NCI-H128 (cell line): ENCODE measurements around the gene DPY19L3.
A peak's percentile ranks its signal among the peaks of the same experiment; 100 is the strongest.
"Not testable (repeated sequence)": the region's sequence is repeated elsewhere in the genome, so short reads cannot be mapped to it uniquely, and the experiment has no call there.

Source experiments
- DNase-seq: peaks from one replicate; lab custom pipeline; 2025; ENCODE audit not compliant: unreplicated experiment; lab: John Stamatoyannopoulos, UW

The DPY19L3 gene

GRCh38 chr19:32405431-32406160, at the start of gene DPY19L3:
TSS of gene DPY19L3 (plus strand) at chr19:32405770. CDS start at chr19:32408254, 2,484 bp downstream.
- peak; percentile 89 for DNase-seq

- DNase-seq: no peak
Observed at GRCh38 chr19:32357720-32358119, 47.9 kb upstream of the DPY19L3 start.

GRCh38 chr19:32358321-32358720, 47.2 kb upstream of the DPY19L3 start:
- no peak for DNase-seq

GRCh38 chr19:32359581-32359980, 46.0 kb upstream of the DPY19L3 start:
- no peak for DNase-seq

GRCh38 chr19:32361574-32362317, 43.8 kb upstream of the DPY19L3 start:
- DNase-seq: no peak

GRCh38 chr19:32362318-32362691, 43.3 kb upstream of the DPY19L3 start:
- DNase-seq: no peak

- DNase-seq: no peak
Observed at GRCh38 chr19:32363175-32363574, 42.4 kb upstream of the DPY19L3 start.

GRCh38 chr19:32363632-32364031, 41.9 kb upstream of the DPY19L3 start:
- no peak for DNase-seq

- no peak for DNase-seq
Observed at GRCh38 chr19:32364040-32364439, 41.5 kb upstream of the DPY19L3 start.

GRCh38 chr19:32367063-32367462, 38.5 kb upstream of the DPY19L3 start:
- no peak for DNase-seq

- DNase-seq: no peak
Observed at GRCh38 chr19:32367948-32368536, 37.5 kb upstream of the DPY19L3 start.

GRCh38 chr19:32368787-32369186, 36.8 kb upstream of the DPY19L3 start:
- no peak for DNase-seq

GRCh38 chr19:32372726-32373517, 32.6 kb upstream of the DPY19L3 start:
- DNase-seq: no peak

- no peak for DNase-seq
Observed at GRCh38 chr19:32373585-32374295, 31.8 kb upstream of the DPY19L3 start.

- not testable (repeated sequence) for DNase-seq
Observed at GRCh38 chr19:32374362-32374761, 31.2 kb upstream of the DPY19L3 start.

- DNase-seq: not testable (repeated sequence)
Observed at GRCh38 chr19:32377088-32377487, 28.5 kb upstream of the DPY19L3 start.

GRCh38 chr19:32380269-32380668, 25.3 kb upstream of the DPY19L3 start:
- no peak for DNase-seq

- no peak for DNase-seq
Observed at GRCh38 chr19:32387701-32388392, 17.7 kb upstream of the DPY19L3 start.

GRCh38 chr19:32388393-32388855, 17.1 kb upstream of the DPY19L3 start:
- DNase-seq: no peak

- no peak for DNase-seq
Observed at GRCh38 chr19:32392901-32393300, 12.7 kb upstream of the DPY19L3 start.
